SU-DHL-6 (cell line): ENCODE measurements around the gene GARIN5B.

Experiments used
- H2AFZ ChIP-seq: fragments of 200-600 bp; sonication (generic); 2 replicates; pipeline ENCODE4 v1.6.1; 2014; ENCODE audit warnings: low read depth, mild to moderate bottlenecking, moderate library complexity, mixed read lengths, antibody characterized with exemption, low read length; ENCODE audit not compliant: severe bottlenecking
- H3F3A ChIP-seq: fragments of 200-600 bp; shearing (Covaris generic); 2 replicates; pipeline ENCODE4 v1.6.0; 2016; ENCODE audit warnings: antibody characterized with exemption, mild to moderate bottlenecking; ENCODE audit not compliant: insufficient read depth
- H3K27ac ChIP-seq: fragments of 200-600 bp; sonication (generic); 2 replicates; pipeline ENCODE4 v1.5.1; 2016; ENCODE audit warnings: low read depth, mild to moderate bottlenecking, low read length, moderate library complexity, mixed read lengths
- H3K27me3 ChIP-seq: fragments of 200-600 bp; sonication (generic), shearing (Covaris generic); 2 replicates; pipeline ENCODE4 v1.6.0; 2014; ENCODE audit warnings: mild to moderate bottlenecking, low read length
- H3K36me3 ChIP-seq: fragments of 200-600 bp; sonication (generic); 2 replicates; pipeline ENCODE4 v1.6.1; 2014; ENCODE audit warnings: mild to moderate bottlenecking, low read length, mixed read lengths
- H3K4me2 ChIP-seq: fragments of 300-600, 200-600 bp; shearing (Covaris generic), sonication (generic); 2 replicates; pipeline ENCODE4 v1.6.0; 2014; ENCODE audit warnings: low read length, low read depth, mild to moderate bottlenecking; ENCODE audit not compliant: poor library complexity, severe bottlenecking
- H3K4me3 ChIP-seq: fragments of 200-600 bp; sonication (generic); 2 replicates; pipeline ENCODE4 v1.5.1; 2014; ENCODE audit warnings: antibody characterized with exemption, low read length, mild to moderate bottlenecking, mixed read lengths; ENCODE audit not compliant: insufficient read depth, poor library complexity, severe bottlenecking
- H3K79me2 ChIP-seq: fragments of 200-600 bp; sonication (generic); 2 replicates; pipeline ENCODE4 v1.6.1; 2014; ENCODE audit warnings: mild to moderate bottlenecking, low read length, moderate library complexity; ENCODE audit not compliant: insufficient read depth
- H3K9ac ChIP-seq: fragments of 200-600 bp; sonication (generic); 2 replicates; pipeline ENCODE4 v1.7.0; 2014; ENCODE audit warnings: mild to moderate bottlenecking, low read length
- H3K9me2 ChIP-seq: fragments of 200-600 bp; sonication (generic); replicated peaks from 2 replicates; pipeline ENCODE4 v1.6.1; 2014; ENCODE audit warnings: low read length; ENCODE audit not compliant: insufficient read depth
- H3K9me3 ChIP-seq: fragments of 200-600 bp; sonication (generic); 2 replicates; pipeline ENCODE4 v1.6.1; 2014; ENCODE audit warnings: low read length, mixed read lengths; ENCODE audit not compliant: insufficient read depth
- H4K20me1 ChIP-seq: fragments of 200-600 bp; sonication (generic); 2 replicates; pipeline ENCODE4 v1.6.1; 2014; ENCODE audit warnings: low read depth, mild to moderate bottlenecking, antibody characterized with exemption, low read length, moderate library complexity, mixed read lengths
- EZH2phosphoT487 ChIP-seq: fragments of 200-600 bp; sonication (generic), shearing (Covaris generic); conservative IDR thresholded peaks from 2 replicates; pipeline ENCODE4 v1.6.1; 2018; ENCODE audit warnings: mild to moderate bottlenecking, antibody characterized with exemption, low read length, moderate library complexity, mixed read lengths
- TF ChIP-seq, protein P1 (sequence below): fragments of 200-600 bp; sonication (generic); IDR thresholded peaks from one replicate; pipeline ENCODE4 v1.5.1; 2017; ENCODE audit warnings: antibody characterized with exemption, mild to moderate bottlenecking, low read length, moderate library complexity; ENCODE audit not compliant: insufficient read depth, poor library complexity, severe bottlenecking

Gene GARIN5B

DNA sequence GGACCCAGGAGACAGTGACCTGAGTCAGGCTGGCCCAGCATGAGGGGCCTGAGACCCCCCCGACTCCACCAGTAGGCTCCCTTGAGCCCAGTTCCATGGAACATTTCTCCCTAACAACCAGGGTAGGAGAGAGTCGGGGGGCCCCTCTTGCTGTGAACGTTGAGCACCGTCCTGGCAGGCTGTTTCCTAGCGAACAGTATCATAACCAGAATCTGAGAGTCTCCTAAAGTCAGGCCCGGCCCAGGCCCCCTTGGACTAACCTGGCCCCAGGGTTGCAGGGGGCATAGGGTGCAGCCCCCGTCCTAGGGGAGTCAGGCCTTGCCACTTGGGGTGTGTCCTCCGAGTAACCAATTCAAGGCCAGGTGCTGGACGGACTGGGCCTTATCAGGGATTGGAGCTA lies 51.7 kb downstream of the GARIN5B start:
- no peak overlapping the region for H3K27ac ChIP-seq
- no peaks in the 10 kb centered on the region for H3K27me3 ChIP-seq
- no peaks in the 10 kb centered on the region for H4K20me1 ChIP-seq
- no peaks in the 10 kb centered on the region for H3K9me3 ChIP-seq
- no peaks in the 10 kb centered on the region for H3K36me3 ChIP-seq
- H3K9ac ChIP-seq = no peak overlapping the region
- H3K4me3 ChIP-seq = no peak overlapping the region
- H3K9me2 ChIP-seq = no peaks in the 10 kb centered on the region
- TF ChIP-seq EZH2phosphoT487 = no peak
- TF ChIP-seq, protein P1, sequence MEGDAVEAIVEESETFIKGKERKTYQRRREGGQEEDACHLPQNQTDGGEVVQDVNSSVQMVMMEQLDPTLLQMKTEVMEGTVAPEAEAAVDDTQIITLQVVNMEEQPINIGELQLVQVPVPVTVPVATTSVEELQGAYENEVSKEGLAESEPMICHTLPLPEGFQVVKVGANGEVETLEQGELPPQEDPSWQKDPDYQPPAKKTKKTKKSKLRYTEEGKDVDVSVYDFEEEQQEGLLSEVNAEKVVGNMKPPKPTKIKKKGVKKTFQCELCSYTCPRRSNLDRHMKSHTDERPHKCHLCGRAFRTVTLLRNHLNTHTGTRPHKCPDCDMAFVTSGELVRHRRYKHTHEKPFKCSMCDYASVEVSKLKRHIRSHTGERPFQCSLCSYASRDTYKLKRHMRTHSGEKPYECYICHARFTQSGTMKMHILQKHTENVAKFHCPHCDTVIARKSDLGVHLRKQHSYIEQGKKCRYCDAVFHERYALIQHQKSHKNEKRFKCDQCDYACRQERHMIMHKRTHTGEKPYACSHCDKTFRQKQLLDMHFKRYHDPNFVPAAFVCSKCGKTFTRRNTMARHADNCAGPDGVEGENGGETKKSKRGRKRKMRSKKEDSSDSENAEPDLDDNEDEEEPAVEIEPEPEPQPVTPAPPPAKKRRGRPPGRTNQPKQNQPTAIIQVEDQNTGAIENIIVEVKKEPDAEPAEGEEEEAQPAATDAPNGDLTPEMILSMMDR = no peak
- H3K4me2 ChIP-seq = no peak overlapping the region
- H3K79me2 ChIP-seq = no peaks in the 10 kb centered on the region
- no peaks in the 10 kb centered on the region for H3F3A ChIP-seq
- no peak overlapping the region for H2AFZ ChIP-seq

DNA sequence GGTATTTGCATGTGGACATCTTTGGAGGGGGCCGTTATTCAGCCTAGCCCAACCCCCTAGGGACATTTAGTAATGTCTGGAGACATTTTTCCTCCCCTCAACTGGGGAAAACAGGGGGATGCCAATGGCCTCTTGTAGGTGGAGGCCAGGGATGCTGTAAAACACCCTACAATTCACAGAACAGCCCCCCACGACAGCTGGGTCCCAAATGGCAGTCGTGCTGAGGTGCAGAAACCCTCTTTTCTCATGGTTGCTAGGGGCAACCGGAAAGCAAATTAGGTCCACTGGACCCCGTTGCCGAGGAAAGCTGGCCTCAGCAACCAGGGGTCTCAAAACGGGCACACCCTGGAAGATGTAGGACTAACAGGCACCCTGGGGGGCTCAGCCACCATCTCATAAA lies 52.6 kb downstream of the GARIN5B start:
- no peak overlapping the region for H2AFZ ChIP-seq
- no peaks in the 10 kb centered on the region for H3K36me3 ChIP-seq
- no peaks in the 10 kb centered on the region for H3F3A ChIP-seq

DNA sequence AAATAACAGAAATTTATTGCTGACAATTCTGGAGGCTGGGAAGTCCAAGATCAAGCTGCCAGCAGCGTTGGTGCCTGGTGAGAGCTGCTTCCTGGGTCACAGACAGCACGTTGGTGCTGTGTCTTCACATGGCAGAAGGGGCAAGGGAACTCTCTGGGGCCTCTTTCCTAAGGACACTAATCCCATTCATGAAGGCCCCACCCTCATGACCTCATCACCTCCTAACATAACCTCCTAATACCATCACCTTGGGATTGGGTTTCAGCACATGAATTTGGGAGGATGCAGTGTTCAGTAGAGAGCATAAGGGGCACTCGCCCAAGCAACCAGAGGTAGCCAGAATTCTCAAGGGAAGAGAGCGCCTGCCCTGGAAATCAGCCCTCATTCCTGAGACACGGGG lies 53.6 kb downstream of the GARIN5B start:
- no peak overlapping the region for H3K4me2 ChIP-seq
- no peaks in the 10 kb centered on the region for H3K36me3 ChIP-seq
- TF ChIP-seq EZH2phosphoT487 = no peak
- TF ChIP-seq, protein P1 = no peak
- H3K9me2 ChIP-seq = no peaks in the 10 kb centered on the region
- no peak overlapping the region for H3K9ac ChIP-seq
- no peak overlapping the region for H2AFZ ChIP-seq
- H3F3A ChIP-seq = no peaks in the 10 kb centered on the region
- no peak overlapping the region for H3K27ac ChIP-seq
- H3K4me3 ChIP-seq = no peak overlapping the region
- H3K27me3 ChIP-seq = no peaks in the 10 kb centered on the region
- no peaks in the 10 kb centered on the region for H3K9me3 ChIP-seq
- no peaks in the 10 kb centered on the region for H4K20me1 ChIP-seq
- H3K79me2 ChIP-seq = no peaks in the 10 kb centered on the region

More for the DNA sequence above, 52.6 kb downstream of the GARIN5B start:
- H3K9me3 ChIP-seq = no peaks in the 10 kb centered on the region
- H3K4me3 ChIP-seq = no peak overlapping the region
- TF ChIP-seq, protein P1 = no peak
- no peak for TF ChIP-seq EZH2phosphoT487
- H3K9me2 ChIP-seq = no peaks in the 10 kb centered on the region
- no peak overlapping the region for H3K27ac ChIP-seq
- H3K4me2 ChIP-seq = no peak overlapping the region
- no peaks in the 10 kb centered on the region for H4K20me1 ChIP-seq
- H3K79me2 ChIP-seq = no peaks in the 10 kb centered on the region
- H3K9ac ChIP-seq = no peak overlapping the region
- no peaks in the 10 kb centered on the region for H3K27me3 ChIP-seq

DNA sequence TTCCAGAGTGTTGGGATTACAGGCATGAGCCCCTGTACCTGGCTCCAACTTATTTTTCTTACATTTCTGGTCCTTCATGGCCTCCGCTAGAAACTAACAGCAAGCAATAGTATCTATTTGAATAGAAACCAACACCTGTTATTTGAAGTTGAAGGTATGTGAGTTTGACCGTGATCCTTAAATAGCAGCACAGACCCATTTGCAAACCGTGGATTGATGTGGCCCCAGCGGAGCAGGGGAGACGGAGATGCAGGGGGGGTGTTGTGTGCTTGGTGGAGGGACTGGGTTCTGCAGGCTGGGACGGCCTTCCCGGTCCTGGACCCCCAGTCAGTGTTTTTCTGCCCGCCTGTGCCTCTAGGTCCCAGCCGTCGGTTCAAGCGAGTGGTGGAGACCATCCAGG lies 54.8 kb downstream of the GARIN5B start:
- Histone ChIP-seq H3K9me2 (no peaks in the 10 kb centered on the region), H3K4me3 (no peak overlapping the region), H3K9me3 (no peaks in the 10 kb centered on the region), H3K36me3 (no peaks in the 10 kb centered on the region), H3K27ac (no peak overlapping the region), H3F3A (no peaks in the 10 kb centered on the region), H3K4me2 (no peak overlapping the region), H2AFZ (no peak overlapping the region), H3K9ac (no peak overlapping the region), H3K27me3 (no peaks in the 10 kb centered on the region), H4K20me1 (no peaks in the 10 kb centered on the region), H3K79me2 (no peaks in the 10 kb centered on the region)
- TF ChIP-seq EZH2phosphoT487 = no peak
- TF ChIP-seq, protein P1 = no peak
